GM18499 (cell line): Measurements from ENCODE around the gene RIT2.
"Not testable (repeated sequence)": the region's sequence is repeated elsewhere in the genome, so short reads cannot be mapped to it uniquely, and the experiment has no call there.

Experiments used
- ATAC-seq: cut with Tn5 transposase; IDR thresholded peaks from one replicate; pipeline ENCODE4 v1.9.1; 2021; ENCODE audit warnings: moderate number of reproducible peaks; ENCODE audit not compliant: insufficient read depth, unreplicated experiment

The RIT2 gene

GRCh38 chr18:42860548-42860947 lies 254.9 kb downstream of the RIT2 start:
- no peak for ATAC-seq

- ATAC-seq, result no peak
These were observed 255.5 kb downstream of the RIT2 start for GRCh38 chr18:42860011-42860410.

- no peak for ATAC-seq
These were observed 260.9 kb downstream of the RIT2 start for GRCh38 chr18:42854558-42854957.

- ATAC-seq, result no peak
These were observed 265.1 kb downstream of the RIT2 start for GRCh38 chr18:42850174-42851083.

GRCh38 chr18:42839408-42839807 lies 276.1 kb downstream of the RIT2 start:
- no peak for ATAC-seq

- ATAC-seq, result no peak
These were observed 276.8 kb downstream of the RIT2 start for GRCh38 chr18:42838546-42839145.

GRCh38 chr18:42830936-42831335 lies 284.5 kb downstream of the RIT2 start:
- no peak for ATAC-seq

- no peak for ATAC-seq
These were observed 286.6 kb downstream of the RIT2 start for GRCh38 chr18:42828881-42829280.

- no peak for ATAC-seq
These were observed 291.3 kb downstream of the RIT2 start for GRCh38 chr18:42824178-42824577.

GRCh38 chr18:42822711-42823110 lies 292.8 kb downstream of the RIT2 start:
- no peak for ATAC-seq

- no peak for ATAC-seq
These were observed 294.0 kb downstream of the RIT2 start for GRCh38 chr18:42821492-42821891.

GRCh38 chr18:42814618-42815017 lies 300.9 kb downstream of the RIT2 start:
- ATAC-seq, result no peak

- no peak for ATAC-seq
These were observed 301.3 kb downstream of the RIT2 start for GRCh38 chr18:42814184-42814583.

- ATAC-seq, result no peak
These were observed 301.9 kb downstream of the RIT2 start for GRCh38 chr18:42813570-42813969.

- no peak for ATAC-seq
These were observed 307.6 kb downstream of the RIT2 start for GRCh38 chr18:42807887-42808286.

- ATAC-seq, result no peak
These were observed 313.8 kb downstream of the RIT2 start for GRCh38 chr18:42801706-42802105.

- ATAC-seq, result no peak
These were observed 316.8 kb downstream of the RIT2 start for GRCh38 chr18:42798606-42799170.

GRCh38 chr18:42795213-42795789 lies 320.2 kb downstream of the RIT2 start:
- not testable (repeated sequence) for ATAC-seq

- ATAC-seq, result no peak
These were observed 322.8 kb downstream of the RIT2 start for GRCh38 chr18:42792731-42793130.

- no peak for ATAC-seq
These were observed 330.9 kb downstream of the RIT2 start for GRCh38 chr18:42784632-42785031.

- no peak for ATAC-seq
These were observed 332.6 kb downstream of the RIT2 start for GRCh38 chr18:42782929-42783328.
